ENCODE measurements around the gene SNX5.

Gene SNX5

DNA sequence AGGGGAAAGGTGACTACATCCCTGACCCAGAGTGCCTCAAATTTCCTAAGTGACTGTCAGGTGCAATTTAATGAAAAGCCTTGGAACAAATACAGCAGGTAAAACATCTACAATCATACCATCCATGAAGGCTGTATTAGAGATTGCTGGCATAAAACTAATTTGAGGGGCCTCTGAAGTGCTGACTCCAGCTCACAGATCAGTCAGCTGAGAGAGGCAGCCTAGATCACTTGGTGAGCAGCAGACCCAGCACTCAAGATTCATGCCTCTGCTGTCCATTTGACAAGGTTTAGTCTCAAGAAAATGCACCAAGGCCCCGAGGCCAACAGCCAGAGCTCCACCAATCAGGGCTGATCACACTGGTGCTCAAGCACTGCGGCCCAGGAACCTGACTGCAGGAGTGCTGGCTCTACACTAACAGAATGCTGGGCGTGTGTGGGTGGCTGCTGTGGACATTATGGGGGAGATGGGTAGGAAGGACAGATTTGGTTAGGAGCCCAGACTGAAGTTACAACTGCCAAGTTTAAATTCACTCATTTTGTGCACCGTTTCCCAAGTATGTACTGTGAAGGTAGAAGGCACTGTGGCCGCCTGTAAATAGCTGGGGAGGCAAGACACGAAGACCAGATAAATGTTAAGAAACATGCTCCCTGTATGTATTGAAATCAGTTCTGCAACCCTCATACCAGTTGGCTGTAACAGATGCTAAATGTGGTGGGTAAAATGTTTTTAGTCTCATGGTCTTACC lies 28.2 kb downstream of the SNX5 start:
- no peak for DNase-seq (ENCODE audit: low read depth in 2 of 2)

DNA sequence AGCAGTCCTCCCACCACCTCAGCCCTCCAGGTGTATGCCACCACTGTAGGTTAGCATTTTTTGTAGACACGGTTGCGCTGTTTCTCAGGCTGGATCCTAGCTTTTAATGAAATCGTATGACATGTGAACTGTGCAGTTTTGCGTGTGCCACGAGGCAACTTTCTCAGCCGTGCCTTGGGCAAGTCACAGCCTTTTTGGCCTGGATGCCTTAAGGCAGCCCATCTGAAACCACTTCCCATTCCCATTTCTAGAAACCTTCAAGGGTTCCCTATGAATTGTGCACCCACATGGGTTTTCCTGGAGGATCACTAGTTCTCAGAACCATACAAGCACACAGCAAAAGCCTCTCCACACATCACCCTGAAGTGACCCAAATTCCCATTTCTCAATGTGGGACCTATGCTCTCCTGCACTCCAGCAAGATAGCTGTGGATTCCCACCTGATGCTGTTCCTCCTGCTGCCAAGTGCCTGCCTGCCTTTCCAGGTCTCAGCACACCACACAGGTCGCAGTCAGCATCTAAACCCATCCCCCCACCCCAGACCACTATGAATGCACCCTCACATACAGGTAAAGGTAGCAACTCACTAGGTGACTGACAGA lies 28.9 kb downstream of the SNX5 start:
- no peak for DNase-seq (ENCODE audit: low read depth in 2 of 2)

DNA sequence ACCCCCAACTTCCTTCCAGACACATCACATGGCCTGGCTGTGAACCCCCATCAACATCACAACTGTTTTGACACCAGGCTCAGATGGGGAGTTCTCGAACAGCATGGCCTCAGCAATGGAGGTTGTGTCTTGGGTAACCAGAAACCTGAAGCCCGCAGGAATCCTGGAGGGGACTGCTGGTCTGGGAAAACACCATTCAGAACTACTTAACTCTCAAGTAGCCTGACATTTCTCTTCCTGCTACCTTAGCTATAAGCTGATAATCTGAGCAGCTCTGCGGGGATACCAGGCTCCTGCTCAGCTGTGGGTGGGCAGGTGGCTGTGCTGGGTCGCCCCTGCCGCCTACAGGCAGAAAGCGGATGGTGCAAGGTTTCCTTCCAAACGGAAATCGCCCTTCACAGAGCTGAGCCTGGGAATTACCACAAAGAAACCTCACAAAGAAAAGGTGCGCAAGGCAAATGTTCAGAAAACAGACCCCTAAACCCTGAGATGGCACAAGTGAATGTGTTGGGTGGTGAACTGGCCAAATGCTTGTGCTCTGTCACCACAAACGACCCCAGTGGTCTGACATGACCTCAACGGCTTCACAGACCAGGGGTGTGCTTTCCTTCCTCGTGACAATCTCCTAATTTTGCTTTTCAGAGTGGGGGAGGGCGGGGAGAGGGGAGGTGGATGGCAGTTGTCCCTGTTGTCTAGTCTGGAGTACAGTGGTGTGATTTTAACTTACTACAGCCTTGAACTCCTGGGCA lies 29.5 kb downstream of the SNX5 start:
- DNase-seq (ENCODE audit: low read depth in 2 of 2) = peak; percentile 18 to 31

DNA sequence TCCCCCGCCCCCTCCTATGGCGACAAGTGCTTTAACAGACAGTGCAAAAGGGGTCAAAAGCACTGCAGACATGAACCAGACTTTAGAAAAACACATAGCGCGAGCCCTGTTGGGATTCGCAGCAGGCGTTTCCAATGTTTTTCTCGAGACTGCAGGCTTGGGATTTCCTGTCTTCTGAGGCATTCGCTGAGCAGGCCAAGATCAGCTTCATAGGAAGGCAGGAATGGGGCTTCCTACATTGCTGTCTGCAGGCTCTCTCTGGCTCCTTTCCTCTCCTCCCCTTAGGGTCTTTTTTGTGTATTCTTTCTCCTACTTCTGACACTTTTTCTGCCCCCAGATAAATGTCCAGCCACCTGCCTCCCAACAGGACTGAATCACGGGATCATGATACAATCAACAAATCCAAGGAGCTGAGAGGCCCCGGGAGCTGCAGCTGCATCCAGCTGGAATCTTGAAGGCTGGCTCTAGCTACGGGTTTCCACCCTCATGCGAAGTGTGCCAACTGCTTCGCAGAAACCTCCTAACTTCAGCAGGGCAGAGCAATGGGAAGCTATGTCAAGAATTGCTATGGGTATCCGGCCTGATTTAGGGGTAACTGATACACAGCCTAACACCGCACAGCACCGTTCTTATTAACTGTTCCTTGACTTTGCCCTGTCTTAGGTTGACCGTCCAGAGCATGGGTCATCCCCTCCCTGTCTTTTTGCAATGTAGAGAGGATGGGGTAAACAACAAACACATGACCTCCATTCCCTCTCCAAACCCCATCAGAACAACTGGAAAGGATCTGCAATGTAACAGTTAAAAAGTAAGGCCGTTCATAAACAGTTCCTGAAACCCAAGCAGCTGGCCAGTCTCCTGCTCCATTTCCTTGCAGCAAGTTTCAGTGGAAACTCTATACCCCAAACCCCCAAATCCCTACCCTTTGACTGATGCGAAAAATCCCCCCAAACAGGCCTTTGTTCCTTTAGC lies 31.5 kb downstream of the SNX5 start:
- DNase-seq (ENCODE audit: low read depth in 2 of 2) = no peak

DNA sequence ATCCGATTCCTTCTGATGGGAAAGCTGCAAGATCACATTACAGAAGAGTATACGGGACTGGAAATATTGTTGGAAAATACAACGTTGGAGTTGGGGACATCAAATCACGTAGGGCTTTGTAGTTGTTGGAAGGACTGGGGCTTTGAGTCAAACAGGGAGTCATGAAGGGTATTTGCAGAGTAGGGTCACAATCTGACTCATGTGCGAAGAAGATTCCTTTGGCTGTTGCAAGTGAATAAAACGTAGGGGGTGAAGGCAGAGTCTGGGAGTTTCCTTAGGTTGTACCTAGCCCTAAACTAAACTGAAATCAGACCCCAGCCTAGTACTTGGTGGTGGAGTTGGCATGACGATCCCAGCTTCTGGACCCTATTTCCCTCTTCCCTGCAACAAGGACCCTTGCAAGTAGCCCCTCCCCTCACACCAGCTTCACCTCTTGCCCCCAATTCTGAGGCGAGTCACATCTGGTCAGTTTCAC lies 32.3 kb downstream of the SNX5 start:
- DNase-seq (ENCODE audit: low read depth in 2 of 2) = no peak

DNA sequence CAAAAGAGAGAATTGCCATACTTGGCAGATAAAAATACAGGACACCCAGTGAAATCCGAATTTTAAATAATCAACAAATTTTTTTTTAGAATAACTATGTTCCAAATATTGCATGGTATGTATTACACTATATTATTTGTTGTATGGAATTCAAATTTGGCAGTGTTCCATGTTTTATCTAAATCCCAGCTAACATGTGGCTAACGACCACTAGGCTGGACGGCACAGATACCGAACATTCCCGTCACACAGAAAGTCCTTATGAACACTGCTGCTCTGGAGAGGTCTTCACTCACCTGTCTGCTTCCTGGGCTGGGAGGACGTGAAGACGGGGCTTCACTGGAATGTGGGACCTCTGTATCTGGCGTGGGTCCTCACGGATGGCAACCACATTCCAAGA lies 32.8 kb downstream of the SNX5 start:
- no peak for DNase-seq (ENCODE audit: low read depth in 2 of 2)

DNA sequence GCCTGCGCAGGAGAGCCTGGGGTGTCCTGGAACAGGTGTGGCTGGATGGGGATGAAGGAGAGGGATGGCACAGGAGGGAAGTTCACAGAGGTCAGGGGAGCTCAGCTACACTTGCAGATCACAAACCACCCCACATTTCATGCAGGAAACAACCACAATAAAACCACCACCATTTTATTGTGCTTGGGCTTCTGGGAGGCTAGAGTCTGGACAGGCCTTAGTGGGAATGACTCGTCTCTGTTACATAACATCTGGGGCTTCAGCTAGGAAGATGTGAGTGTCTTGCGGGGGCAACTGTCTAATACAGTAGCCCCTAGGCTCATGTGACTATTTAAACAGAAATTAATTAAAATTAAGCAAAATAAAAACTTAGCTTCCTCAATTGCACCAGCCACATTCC lies 33.4 kb downstream of the SNX5 start:
- DNase-seq (ENCODE audit: low read depth in 2 of 2) = no peak

DNA sequence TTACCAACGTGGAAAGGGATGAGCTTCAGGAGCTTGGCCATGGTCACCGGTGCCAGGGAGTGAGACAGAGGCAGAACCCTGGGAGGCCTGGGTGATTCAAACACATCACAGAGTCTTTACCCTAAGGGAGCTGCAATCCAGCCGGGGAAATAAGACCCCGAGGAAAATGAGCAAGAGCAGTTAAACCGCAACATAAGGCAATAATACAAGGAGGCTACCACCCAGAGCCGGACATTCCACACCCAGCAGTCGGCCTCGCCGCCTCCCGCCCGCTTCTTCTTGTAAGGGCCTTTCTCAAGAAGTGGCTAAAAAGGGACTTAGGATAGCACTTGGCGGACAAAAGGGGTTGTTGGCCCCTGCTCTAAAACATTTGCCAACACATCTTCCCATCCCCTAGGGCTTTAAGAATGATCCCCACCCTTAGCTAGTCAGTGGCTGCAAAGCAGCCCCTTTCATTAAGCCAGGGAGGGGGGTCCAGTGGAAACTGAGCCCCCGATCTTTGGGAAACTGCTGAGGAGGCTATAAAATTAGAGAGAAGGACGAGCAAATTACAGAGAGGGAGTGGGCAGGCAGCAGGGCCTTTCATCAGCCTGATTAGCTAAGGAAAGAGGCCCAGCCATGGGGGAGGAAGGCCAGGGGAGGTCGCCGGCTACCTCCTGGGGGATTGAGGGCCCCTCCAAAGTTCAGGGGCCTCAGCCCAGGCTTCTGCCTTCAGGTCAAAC lies 34.3 kb downstream of the SNX5 start:
- DNase-seq (ENCODE audit: low read depth in 2 of 2) = no peak

DNA sequence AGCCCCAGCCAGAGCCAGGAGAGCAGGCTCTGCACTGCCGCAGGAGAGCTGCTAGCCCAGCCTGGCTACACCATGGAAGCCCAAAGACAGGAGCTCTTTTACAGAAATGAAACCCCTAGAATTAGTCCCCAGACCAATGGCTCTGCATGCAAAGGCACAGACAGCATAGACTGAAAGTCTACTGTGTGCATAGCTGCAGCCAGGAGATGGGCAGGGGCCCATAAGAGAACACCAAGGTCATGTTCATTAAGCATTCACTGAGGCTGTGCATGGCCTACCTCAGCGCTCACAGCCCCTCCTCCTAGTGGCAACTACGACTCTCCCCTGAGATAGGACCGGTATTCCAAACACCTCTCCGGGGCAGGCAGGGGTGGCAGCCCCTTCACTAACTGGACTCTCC lies 34.9 kb downstream of the SNX5 start:
- no peak for DNase-seq (ENCODE audit: low read depth in 2 of 2)

DNA sequence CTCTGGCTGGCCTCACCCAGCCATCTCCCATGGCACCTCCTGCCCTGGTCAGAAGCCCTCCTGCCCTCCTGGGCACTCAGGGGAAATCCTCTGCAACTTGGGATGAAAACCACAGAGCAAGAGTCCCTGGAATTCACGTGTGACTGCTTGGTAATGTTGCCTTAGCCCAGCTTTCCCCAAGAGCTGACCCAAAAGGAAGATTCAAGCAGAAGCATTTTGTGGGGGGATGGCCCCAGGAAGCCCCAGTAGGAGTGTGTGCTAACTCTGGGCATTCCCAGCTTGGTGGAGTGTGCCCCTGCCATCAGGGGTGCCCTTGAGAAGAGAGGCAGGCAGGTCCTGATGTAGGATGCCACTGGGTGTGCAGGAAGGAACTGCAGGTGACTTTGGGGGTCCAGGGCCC lies 35.5 kb downstream of the SNX5 start:
- no peak for DNase-seq (ENCODE audit: low read depth in 2 of 2)

DNA sequence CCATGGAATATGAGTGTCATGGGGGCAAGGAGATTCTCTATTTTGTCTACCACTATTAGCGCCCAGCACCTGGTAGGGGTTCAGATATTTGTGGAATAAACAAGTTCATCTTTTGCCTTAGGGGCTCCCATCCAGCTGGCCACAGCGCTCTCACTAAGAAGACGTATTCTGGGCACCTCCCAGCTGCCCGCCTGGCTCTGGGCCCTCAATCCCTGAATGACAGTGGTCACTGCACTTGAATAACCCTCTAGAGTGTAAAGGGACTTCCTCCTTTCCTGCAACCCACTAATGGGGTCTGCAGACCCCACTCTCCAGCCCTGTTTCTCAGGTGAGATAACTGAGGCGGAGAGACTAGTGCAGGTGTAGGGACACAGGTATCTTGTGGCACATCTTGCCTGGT lies 36.2 kb downstream of the SNX5 start:
- no peak for DNase-seq (ENCODE audit: low read depth in 2 of 2)

DNA sequence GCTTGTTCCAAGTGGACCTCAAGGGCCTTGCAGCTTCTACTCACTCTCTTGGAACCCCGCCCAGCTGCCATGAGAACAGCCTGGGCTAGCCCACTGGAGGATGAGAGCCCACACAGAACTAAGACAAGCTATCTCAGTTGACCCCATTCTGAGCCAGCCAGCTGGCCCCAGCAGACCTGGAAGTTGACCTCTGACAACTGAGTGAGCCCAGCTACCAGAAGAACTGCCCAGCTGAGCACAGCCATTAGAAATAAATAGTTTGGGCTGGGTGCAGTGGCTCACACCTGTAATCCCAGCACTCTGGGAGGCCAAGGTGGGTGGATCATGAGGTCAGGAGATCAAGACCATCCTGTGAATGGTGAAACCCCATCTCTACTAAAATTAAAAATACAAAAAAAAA lies 37.1 kb downstream of the SNX5 start:
- DNase-seq (ENCODE audit: low read depth in 2 of 2) = no peak

DNA sequence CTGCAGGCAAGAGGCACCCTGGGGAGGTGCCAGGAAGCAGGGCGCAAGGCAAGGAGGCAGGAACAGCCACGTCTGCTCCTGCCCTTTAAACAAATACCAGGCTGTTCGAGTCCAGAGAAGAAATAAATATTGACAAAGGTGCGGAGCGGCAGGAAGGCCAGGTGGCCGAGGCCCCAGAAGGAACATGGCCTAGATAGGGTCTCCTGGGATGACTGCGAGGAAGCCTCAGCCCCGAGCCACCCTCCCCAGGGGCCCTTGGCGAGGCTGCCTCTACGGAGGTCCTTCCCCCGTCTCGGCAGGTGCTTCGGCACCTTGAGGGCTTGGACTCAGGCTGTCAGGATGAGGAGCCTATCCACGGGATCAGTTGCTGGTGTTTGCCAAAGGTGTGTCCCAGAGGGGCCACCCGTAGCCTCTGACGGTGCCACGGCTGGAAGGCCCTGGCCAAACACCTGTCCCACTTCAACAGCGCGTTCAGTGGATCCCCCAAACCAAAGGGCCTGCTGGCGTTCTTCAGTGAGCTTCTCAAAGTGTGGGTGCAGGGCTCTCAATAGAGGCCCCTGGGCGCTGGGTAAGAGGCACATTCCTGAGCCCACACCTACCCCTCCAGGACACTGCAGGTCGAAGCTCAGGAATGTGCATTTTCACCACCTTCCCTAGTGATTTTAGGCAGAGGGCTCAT lies 39.8 kb downstream of the SNX5 start:
- no peak for DNase-seq (ENCODE audit: low read depth in 2 of 2)

DNA sequence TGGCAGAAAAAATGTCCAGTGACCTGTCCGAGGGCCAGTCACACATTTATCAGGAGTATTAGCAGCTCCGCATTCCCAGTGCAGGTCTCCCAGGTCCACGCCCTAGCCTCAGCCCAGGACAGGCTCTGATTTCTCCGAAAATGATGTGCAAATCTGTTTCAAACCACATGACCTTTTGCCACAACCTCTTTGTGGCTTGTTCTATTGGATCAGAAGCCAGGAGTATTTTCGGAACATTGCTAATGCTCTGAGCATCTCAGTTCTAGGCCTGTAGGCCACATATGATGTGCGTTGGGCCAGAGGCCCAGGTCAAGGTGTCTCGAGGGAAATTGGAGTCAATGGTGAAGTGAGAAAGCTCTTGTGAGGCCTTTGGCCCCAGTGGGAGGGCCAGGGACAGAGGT lies 40.4 kb downstream of the SNX5 start:
- no peak for DNase-seq (ENCODE audit: low read depth in 2 of 2)

DNA sequence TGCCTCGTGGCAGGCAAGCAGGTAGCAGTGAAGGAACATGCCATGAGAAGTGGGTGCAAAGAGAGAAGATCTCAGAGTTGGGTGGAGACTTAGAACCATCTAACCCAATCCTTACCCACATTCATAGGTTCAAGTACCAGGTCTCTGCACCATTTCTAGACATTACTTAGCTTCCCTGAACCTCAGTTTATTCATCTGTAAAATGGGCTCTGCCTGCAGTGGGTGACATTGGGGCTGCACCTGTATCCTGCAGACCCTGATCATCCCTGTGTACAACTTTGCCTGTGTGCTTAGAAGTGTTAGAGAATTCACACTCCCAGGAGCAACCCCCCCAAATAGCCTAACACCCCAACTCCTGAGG lies 42.7 kb downstream of the SNX5 start:
- no peak for DNase-seq (ENCODE audit: low read depth in 2 of 2)

DNA sequence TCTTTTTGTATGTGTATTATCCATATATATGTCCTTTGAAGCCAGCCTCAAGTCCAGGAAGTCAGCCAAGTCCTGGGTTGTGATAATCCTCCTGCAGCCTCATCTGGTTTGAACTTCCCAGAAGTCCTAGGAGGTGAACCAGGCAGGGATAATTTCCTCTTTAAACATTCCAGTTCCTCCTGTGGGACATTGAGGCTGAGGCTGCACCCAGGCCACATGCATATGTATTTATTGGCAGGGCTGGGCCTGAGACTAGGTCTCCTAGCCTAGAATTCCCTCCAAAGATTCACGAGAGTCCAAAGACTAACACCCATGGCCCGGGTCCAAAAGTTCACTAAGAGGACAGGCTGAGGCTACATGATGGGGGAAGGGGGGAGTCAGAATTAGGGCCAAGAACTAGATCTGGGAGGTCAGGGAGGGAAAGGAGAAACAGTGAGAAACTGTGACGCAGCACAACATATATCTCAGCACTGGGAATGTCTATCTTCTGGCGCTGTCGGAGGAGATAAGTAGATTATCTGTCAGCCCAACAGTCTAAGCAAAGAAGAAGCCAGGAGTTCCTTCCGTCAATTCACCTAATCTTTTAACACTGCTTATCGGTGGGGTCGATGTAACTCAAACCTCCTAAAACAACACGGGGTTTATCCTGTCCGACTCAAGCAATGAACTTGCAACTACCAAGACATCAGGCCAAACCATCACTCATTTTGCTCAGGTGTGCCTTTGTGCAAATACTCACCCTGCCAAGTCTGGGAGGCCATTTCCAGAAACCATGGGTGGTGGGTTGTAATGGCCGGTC lies 43.3 kb downstream of the SNX5 start:
- no peak for DNase-seq (ENCODE audit: low read depth in 2 of 2)

DNA sequence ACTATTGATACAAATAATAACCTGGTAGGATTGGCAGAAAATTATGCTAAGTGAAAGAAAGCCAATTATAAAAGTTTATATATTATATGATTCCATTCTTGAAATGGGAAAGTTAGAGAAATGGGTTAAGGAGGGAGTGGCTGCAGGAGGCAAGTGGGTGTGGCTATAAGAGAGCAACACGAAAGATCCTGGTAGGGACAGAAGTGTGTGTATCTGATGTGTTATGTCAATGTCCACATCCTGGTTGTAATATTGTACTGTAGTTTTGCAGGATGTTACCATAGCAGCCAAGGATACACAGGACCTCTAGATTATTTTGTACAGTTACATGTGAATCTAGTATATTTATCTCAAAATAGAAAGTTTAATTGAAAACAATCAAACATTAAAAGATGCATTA lies 46.8 kb downstream of the SNX5 start:
- DNase-seq (ENCODE audit: low read depth in 2 of 2) = no peak

DNA sequence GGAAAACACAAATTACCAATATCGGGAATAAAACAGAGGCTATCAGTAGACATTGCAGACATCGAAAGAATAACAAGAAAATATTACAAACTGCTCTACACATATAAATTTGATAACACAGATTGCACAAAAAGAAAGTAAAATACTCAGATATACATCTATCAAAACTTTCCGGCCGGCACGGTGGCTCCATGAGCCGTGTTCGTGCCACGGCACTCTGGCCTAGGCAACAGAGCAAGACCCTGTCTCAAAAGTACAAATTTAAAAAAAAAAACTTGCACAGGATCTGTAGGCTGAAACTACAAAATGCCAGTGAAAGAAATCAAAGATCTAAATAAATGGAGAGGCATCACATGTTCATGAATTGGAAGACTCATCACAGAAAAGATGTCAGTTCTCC lies 49.4 kb downstream of the SNX5 start:
- DNase-seq (ENCODE audit: low read depth in 2 of 2) = no peak

DNA sequence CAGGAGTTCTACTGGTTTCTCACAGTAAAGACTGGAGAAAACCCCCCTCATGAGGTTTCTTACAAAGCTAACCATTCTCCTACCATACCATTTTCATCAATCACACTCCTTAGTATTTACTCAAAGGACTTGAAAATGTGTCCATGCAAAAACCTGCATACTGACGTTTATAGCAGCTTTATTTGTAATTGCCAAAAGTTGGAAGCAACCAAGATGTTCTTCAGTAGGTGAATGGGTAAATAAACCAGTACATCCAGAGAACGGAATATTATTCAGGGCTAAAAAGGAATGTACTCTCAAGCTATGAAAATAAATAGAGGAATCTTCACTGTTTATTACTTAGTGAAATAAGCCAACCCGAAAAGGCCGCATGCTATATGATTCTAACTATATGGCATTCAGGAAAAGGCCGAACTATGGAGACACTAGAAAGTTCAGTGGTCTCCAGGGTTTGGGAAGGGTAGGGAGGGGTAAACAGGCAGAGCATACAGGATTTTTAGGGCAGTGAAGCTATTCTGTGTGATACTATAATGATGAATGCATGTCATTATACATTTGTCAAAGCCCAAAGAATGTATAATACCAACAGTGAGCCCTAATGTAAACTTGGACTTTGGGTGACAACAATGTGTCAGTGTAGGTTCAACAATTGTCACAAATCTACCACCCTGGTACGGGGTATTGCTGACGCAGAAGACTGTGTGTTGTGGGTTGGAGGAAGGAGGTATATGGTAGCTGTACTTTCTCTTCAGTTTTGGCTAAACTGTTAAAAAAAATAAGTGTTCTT lies 50.6 kb downstream of the SNX5 start:
- DNase-seq (ENCODE audit: low read depth in 2 of 2) = no peak
